WI38 (cell line): ENCODE measurements around the gene ARMH1.

Experiments
- H3K4me3 ChIP-seq: 2 replicates; pipeline ENCODE4 v1.5.1; 2011; ENCODE audit warnings: low read depth, mild to moderate bottlenecking, control low read depth, low read length
- TF ChIP-seq, protein P1 (sequence below): IDR thresholded peaks from 2 replicates; pipeline ENCODE4 v1.5.1; 2012; ENCODE audit warnings: low read depth, mild to moderate bottlenecking, control low read depth, low read length

ARMH1 gene

DNA sequence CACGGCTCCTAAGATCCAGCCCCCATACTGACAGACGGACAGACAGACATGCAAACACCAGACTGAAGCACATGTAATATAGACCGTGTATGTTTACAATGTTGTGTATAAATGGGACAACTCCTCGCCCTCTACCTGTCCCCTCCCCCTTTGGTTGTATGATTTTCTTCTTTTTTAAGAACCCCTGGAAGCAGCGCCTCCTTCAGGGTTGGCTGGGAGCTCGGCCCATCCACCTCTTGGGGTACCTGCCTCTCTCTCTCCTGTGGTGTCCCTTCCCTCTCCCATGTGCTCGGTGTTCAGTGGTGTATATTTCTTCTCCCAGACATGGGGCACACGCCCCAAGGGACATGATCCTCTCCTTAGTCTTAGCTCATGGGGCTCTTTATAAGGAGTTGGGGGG, 23.4 kb upstream of the ARMH1 start:
- no peak overlapping the region for H3K4me3 ChIP-seq
- TF ChIP-seq, protein P1, sequence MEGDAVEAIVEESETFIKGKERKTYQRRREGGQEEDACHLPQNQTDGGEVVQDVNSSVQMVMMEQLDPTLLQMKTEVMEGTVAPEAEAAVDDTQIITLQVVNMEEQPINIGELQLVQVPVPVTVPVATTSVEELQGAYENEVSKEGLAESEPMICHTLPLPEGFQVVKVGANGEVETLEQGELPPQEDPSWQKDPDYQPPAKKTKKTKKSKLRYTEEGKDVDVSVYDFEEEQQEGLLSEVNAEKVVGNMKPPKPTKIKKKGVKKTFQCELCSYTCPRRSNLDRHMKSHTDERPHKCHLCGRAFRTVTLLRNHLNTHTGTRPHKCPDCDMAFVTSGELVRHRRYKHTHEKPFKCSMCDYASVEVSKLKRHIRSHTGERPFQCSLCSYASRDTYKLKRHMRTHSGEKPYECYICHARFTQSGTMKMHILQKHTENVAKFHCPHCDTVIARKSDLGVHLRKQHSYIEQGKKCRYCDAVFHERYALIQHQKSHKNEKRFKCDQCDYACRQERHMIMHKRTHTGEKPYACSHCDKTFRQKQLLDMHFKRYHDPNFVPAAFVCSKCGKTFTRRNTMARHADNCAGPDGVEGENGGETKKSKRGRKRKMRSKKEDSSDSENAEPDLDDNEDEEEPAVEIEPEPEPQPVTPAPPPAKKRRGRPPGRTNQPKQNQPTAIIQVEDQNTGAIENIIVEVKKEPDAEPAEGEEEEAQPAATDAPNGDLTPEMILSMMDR = no peak

DNA sequence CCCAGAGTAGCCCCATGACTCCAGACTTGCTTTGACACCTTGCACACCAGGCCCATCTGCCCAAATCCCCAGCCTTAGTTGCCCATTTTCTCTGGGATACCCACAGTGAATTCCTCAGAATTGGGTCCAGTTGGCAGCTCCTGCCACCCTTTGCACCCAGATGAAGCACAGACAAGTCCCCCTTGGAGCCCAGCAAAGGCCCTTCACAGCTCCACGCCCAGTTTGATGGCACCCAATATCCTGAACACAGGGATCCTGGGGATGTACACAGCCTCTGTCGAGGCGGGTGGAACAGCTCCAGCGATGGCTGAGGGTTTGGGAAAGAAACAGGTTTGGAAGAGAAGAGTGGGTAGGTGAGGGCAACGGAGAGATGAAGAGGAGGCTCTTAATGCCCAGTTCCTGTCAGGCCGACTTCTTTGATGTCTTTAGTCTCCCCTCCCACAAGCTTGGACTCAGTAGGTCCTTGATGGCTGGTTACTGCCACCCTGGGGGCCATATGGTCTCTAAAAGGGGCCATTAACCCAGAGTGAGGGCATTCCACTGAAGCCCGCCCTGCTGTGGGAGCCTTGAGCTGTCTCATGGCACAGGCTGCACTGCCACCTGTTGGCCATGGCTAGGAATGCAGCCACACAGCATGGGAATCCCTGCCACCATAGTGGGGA, 21.9 kb upstream of the ARMH1 start:
- no peak overlapping the region for H3K4me3 ChIP-seq
- TF ChIP-seq, protein P1 = peak; percentile 97

DNA sequence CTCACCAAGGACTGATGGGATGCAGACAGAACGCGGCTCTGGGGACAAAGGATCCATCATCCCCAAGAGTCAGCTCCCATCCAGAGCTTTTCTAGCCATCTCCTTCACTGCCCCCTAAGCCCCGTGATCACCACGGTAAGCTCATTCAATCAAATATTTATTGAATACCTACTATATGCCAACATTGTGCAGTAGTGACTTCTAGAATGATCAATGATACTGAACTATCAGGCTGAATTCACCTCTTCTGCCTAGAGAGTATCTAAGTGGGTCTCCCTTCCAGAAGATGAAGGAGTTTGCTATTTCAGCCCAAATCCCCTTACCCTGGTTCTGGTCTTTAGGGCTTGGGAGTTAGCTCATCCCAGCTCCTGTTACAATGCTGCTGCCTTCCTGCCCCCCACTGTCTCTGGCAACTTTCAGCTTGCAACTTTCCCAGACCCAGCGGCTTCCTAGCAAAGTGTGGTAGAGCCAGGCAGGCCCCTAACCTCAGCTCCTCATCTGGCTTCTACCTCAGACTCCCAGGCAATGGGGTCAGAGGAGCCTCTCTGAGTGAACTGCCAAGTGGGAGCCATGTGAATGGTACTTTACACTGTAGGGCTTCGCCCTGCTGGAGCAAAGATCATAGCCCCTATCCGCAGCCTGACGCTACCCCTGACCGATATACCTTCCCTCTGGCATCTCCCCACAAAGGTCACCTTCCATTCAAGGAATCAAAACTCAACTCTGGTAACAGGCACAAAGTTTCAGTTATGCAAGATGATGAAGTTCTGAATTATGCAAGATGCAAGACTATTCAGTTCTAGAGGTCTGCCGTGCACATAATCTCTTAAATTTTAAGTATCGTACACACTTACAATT, 21.2 kb upstream of the ARMH1 start:
- no peak overlapping the region for H3K4me3 ChIP-seq
- TF ChIP-seq, protein P1 = no peak

DNA sequence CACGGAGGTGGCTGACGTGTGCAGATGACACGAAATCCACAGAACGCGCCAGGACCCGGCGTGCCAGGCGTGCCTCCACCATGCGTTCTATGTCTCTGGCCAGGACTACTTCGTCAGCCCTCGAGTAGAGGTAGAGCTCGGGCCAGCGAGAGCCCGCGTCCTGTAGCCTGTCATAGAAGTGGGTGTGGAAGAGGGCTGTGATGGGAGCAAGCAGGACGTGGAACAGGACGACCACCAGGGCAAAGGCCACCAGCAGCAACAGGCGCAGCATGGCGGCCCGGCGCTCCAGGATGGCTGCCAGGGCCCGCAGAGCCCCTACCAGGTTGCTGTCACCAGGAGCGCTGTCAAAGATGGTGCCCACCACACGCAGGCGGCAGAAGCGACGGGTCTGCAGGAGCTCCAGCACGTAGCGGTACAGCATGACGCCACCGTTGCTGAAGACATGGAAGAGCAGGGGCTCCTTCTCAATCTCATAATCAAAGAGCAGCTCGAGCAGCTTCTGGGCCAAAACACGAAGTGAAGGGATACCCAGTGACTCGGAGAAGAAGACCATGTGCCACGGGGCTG, 19.8 kb upstream of the ARMH1 start:
- no peak overlapping the region for H3K4me3 ChIP-seq
- TF ChIP-seq, protein P1 = no peak

DNA sequence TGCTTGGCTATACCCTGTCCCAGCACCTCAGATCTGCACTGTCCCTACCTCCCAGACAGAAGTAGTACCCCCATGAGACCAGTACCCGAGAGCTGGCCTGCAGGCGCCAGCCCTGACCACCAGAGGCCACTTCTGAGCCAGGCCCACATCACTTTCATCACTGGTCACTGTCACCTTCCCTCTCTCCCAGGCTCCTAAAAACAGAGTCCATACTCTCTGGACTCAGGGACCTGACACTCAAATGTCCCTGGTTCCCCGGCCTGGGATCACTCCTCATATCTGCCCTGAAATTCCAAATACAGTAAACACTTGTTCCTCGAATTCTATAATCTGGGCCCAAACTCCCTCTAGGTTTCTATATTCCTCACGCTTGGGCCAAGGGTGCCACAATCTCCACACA, 18.9 kb upstream of the ARMH1 start:
- TF ChIP-seq, protein P1 = peak; percentile 95
- H3K4me3 ChIP-seq = no peak overlapping the region

DNA sequence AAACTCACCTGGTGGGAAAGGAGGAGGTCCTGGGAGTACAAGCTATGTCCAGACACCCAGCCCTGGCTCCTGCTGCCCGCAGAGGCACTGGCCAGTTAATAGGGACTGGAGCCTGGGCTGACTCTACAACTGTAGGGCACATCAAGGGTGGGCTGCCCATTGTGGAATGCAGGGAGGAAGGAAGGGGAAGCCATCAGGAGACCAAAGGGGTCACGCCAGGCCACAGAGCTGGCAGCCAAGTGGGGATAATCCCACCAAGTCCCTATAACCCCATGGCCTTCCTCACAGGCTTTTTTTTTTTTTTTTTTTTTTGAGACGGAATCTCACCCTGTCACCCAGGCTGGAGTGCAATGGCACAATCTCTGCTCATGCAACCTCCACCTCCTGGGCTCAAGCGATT, 14.9 kb upstream of the ARMH1 start:
- TF ChIP-seq, protein P1 = no peak
- H3K4me3 ChIP-seq = no peak overlapping the region

DNA sequence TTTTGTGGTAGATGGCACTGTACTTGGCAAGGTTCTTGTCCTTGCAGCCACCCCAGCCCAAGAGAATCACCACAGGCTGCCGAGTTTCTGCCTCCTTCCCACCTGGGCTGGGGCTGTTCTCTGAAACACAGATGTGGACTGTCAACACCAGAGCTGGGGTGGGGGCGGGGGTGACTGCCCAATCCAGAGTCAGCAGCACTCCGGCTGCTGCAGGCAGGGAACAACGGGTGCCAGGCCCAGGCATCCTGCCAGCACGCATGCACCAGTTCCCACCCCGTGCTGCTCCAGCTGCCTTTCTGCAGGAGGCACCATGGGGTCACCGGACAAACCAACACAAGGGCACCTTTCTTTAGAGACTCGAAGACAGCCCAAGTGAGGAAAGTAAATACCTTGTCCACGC, 14.3 kb upstream of the ARMH1 start:
- H3K4me3 ChIP-seq = no peak overlapping the region
- TF ChIP-seq, protein P1 = no peak
